Endodermal cell (in vitro differentiated cells): ENCODE results near the gene CBX7. TPM values are rescaled to one million over a fixed set of nuclear protein-coding genes. Genes with fewer than 3 reads are reported as not detected.

Experiments
- DNase-seq: peaks from one replicate; pipeline ENCODE4 v3.0.0-alpha.2; 2017
- H3K27ac ChIP-seq: 2 replicates; pipeline ENCODE4 v1.5.1; 2013; ENCODE audit warnings: mild to moderate bottlenecking, low read depth, low read length, moderate library complexity
- H3K27me3 ChIP-seq: 2 replicates; pipeline ENCODE4 v1.6.1; 2013; ENCODE audit warnings: mild to moderate bottlenecking, low read length, moderate library complexity; ENCODE audit not compliant: insufficient read depth, control insufficient read depth, poor library complexity, severe bottlenecking
- H3K36me3 ChIP-seq: 2 replicates; pipeline ENCODE4 v1.7.0; 2013; ENCODE audit warnings: mild to moderate bottlenecking, low read length, moderate library complexity; ENCODE audit not compliant: control insufficient read depth, insufficient read depth
- H3K4me1 ChIP-seq: one replicate; pipeline ENCODE4 v1.7.0; 2013; ENCODE audit warnings: low read length; ENCODE audit not compliant: control insufficient read depth, insufficient read depth
- H3K4me3 ChIP-seq: 2 replicates; pipeline ENCODE4 v1.5.1; 2013; ENCODE audit warnings: mild to moderate bottlenecking, low read length, moderate library complexity
- H3K9ac ChIP-seq: 2 replicates; pipeline ENCODE4 v1.6.1; 2013; ENCODE audit warnings: mild to moderate bottlenecking, low read length, moderate library complexity; ENCODE audit not compliant: poor library complexity, severe bottlenecking; ENCODE audit errors: extremely low read depth
- H3K9me3 ChIP-seq: 2 replicates; pipeline ENCODE4 v1.6.1; 2013; ENCODE audit warnings: mild to moderate bottlenecking, low read length, moderate library complexity; ENCODE audit not compliant: control insufficient read depth
- H3K27ac Mint-ChIP-seq: 2 replicates; pipeline ENCODE4 v1.8.0; 2020; ENCODE audit warnings: mixed read lengths
- H3K27me3 Mint-ChIP-seq: 2 replicates; pipeline ENCODE4 v1.8.0; 2021; ENCODE audit warnings: mild to moderate bottlenecking, mixed read lengths; ENCODE audit not compliant: insufficient read depth
- H3K36me3 Mint-ChIP-seq: 2 replicates; pipeline ENCODE4 v1.8.0; 2020; ENCODE audit warnings: low read depth, mixed read lengths
- H3K4me1 Mint-ChIP-seq: 2 replicates; pipeline ENCODE4 v1.8.0; 2020; ENCODE audit warnings: mixed read lengths
- H3K4me3 Mint-ChIP-seq: 2 replicates; pipeline ENCODE4 v1.8.0; 2020; ENCODE audit warnings: mild to moderate bottlenecking, moderate library complexity, mixed read lengths
- H3K9me3 Mint-ChIP-seq: 2 replicates; pipeline ENCODE4 v1.8.0; 2020; ENCODE audit warnings: mild to moderate bottlenecking, mixed read lengths
- CTCF ChIP-seq: fragments of 200-600 bp; sonication (generic); conservative IDR thresholded peaks from 2 replicates; pipeline ENCODE4 v1.5.0; 2021; ENCODE audit warnings: antibody characterized with exemption, mild to moderate bottlenecking
- WGBS, 2 experiments: methylation state at CpG; one replicate each; pipeline versions ENCODE4 v1.1.5 to v1.1.7; 2013; ENCODE audit warnings: missing lambda C conversion rate in 2 of 2, mixed read lengths in 1 of 2; ENCODE audit not compliant: insufficient coverage in 1 of 2, insufficient read length in 1 of 2; 5-methylcytosine and 5-hydroxymethylcytosine counted together
- total RNA-seq, 2 donors: library from RNA; stranded (reverse); fragmentation: NEBNext Ultra II Directional in 1 of 2; extraction: Animal tissue kit (Norgen Biotek cat#: 25700) in 1 of 2; gene quantifications; 2 replicates in 1 of 2; 3 replicates in 1 of 2; pipeline ENCODE4 v1.2.1, GENCODE V29; 2021

CBX7 gene
- total RNA-seq, 2 donors from 2014 or later = 14.2 to 22.0 TPM

GRCh38 chr22:39108487-39108886, 44.0 kb downstream of the CBX7 start:
- Histone ChIP-seq H3K9ac (no peak overlapping the region), H3K27ac (no peak overlapping the region), H3K36me3 (no peaks in the 10 kb centered on the region), H3K9me3 (peaks cover 5% of the 10 kb centered on the region), H3K4me1 (peaks cover 5% of the 10 kb centered on the region), H3K27me3 (no peaks in the 10 kb centered on the region), H3K4me3 (no peak overlapping the region)
- TF ChIP-seq CTCF = no peak
- 86 to 95% methylated on average over 4 of the region's 4 CpGs for WGBS, 2 experiments
- H3K4me1 Mint-ChIP-seq = peaks cover 10% of the 10 kb centered on the region
- no peaks in the 10 kb centered on the region for H3K36me3 Mint-ChIP-seq
- DNase-seq = no peak
- H3K4me3 Mint-ChIP-seq = no peak overlapping the region
- peaks cover 2% of the 10 kb centered on the region for H3K27me3 Mint-ChIP-seq
- H3K9me3 Mint-ChIP-seq = peaks cover 3% of the 10 kb centered on the region
- H3K27ac Mint-ChIP-seq = no peak overlapping the region

DNA sequence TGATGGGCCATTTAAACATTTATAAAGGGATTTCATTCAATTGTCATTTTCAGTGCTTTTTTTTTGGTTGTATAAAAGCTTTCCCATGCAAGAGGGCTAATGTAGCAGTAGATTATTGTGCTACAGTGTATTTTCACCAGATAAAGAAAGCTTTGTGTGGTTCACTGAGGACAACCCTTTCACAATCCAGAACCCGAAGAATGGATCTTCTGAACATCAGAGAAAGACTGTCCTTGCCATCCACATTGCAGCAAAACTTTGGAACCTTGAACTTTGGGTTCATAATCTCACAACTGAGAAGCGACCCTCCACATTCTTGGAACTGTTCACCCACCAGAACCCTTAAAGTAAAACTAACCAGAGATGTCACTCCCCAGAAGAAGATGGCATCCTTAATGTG, 46.2 kb downstream of the CBX7 start:
- no peaks in the 10 kb centered on the region for H3K9me3 ChIP-seq
- Mint-ChIP-seq H3K9me3 (no peaks in the 10 kb centered on the region), H3K36me3 (no peaks in the 10 kb centered on the region), H3K27ac (no peak overlapping the region), H3K4me1 (peaks cover 6% of the 10 kb centered on the region), H3K4me3 (no peak overlapping the region), H3K27me3 (peaks cover 2% of the 10 kb centered on the region)
- no peak overlapping the region for H3K9ac ChIP-seq
- no peaks in the 10 kb centered on the region for H3K36me3 ChIP-seq
- 84 to 95% methylated on average over 2 of the region's 2 CpGs for WGBS, 2 experiments
- no peak for TF ChIP-seq CTCF
- H3K4me3 ChIP-seq = no peak overlapping the region
- peaks cover 5% of the 10 kb centered on the region for H3K4me1 ChIP-seq
- no peak for DNase-seq
- H3K27me3 ChIP-seq = no peaks in the 10 kb centered on the region
- H3K27ac ChIP-seq = no peak overlapping the region

DNA sequence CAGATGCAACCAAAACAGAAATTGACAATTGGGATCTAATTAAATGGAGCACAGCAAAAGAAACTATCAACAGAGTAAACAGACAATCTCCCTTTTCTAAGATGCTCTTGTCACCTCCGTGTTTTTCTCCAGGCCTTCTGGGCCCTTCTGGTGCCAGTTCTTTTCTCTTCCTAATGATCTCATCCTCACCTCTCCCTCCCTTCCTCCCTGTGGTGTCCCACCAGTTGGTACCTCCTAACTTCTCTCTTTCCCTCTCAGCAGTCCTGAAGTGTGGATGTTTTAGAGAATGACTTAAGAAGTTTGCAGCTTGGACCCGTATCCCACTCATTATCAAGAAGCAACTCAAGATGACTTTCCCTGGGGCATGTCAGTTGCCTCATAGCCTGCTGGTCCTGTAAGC, 49.0 kb downstream of the CBX7 start:
- H3K4me1 Mint-ChIP-seq = peaks cover 7% of the 10 kb centered on the region
- Histone ChIP-seq H3K4me3 (no peak overlapping the region), H3K9me3 (no peaks in the 10 kb centered on the region), H3K27me3 (no peaks in the 10 kb centered on the region), H3K36me3 (no peaks in the 10 kb centered on the region), H3K27ac (no peak overlapping the region), H3K4me1 (no peaks in the 10 kb centered on the region), H3K9ac (no peak overlapping the region)
- no peaks in the 10 kb centered on the region for H3K9me3 Mint-ChIP-seq
- H3K4me3 Mint-ChIP-seq = no peak overlapping the region
- no peak for DNase-seq
- no peaks in the 10 kb centered on the region for H3K27me3 Mint-ChIP-seq
- no peak for TF ChIP-seq CTCF
- WGBS, 2 experiments = 71 to 78% methylated on average over 1 to 2 of the region's 2 CpGs
- H3K27ac Mint-ChIP-seq = no peak overlapping the region
- H3K36me3 Mint-ChIP-seq = no peaks in the 10 kb centered on the region
